IMR-90 (cell line): ENCODE results near the gene HMX3. TPM values are rescaled to one million over a fixed set of nuclear protein-coding genes. Genes with fewer than 3 reads are reported as not detected.
A peak's percentile ranks its signal among the peaks of the same experiment; 100 is the strongest.

Source experiments
- ATAC-seq: fragments of 200-7000 bp; cut with Tn5 transposase; 2 replicates; pipeline ENCODE4 v1.9.1; 2020; ENCODE audit warnings: low read depth, mild to moderate bottlenecking, moderate library complexity
- BruUV-seq: library from RNA; stranded (reverse); fragments of 400-500 nt; replicated peaks from 2 replicates; lab custom pipeline; 2021; lab: Mats Ljungman, UMichigan
- CTCF ChIA-PET: fragments of 300-600 bp; formaldehyde crosslinking; extraction: SDS; loops from one replicate; lab custom pipeline; 2021; ENCODE audit warnings: antibody characterized with exemption; lab: Yijun Ruan, JAX
- POLR2A ChIA-PET: fragments of 300-600 bp; sonication (Branson Sonifier 250); formaldehyde crosslinking; loops from one replicate; lab custom pipeline; 2022; ENCODE audit warnings: antibody characterized with exemption; ENCODE audit not compliant: unreplicated experiment; lab: Charles Lee
- DNase-seq: peaks from one replicate; pipeline ENCODE4 v3.0.0; 2013
- H2AFZ ChIP-seq: replicated peaks from 2 replicates; pipeline ENCODE3; 2013; ENCODE audit warnings: low read length, mild to moderate bottlenecking; ENCODE audit not compliant: poor library complexity
- H2AK5ac ChIP-seq: 2 replicates; pipeline ENCODE4 v1.6.1; 2013; ENCODE audit warnings: low read depth, low read length, inconsistent platforms
- H2AK9ac ChIP-seq: replicated peaks from 2 replicates; pipeline ENCODE3; 2013; ENCODE audit warnings: mild to moderate bottlenecking, low read depth, low read length, moderate library complexity; ENCODE audit not compliant: poor library complexity
- H2BK120ac ChIP-seq: 2 replicates; pipeline ENCODE4 v1.6.1; 2013; ENCODE audit warnings: low read depth, low read length, inconsistent platforms
- H2BK15ac ChIP-seq: 3 replicates; pipeline ENCODE4 v1.6.1; 2013; ENCODE audit warnings: low read depth, low read length, inconsistent platforms
- H2BK20ac ChIP-seq: 2 replicates; pipeline ENCODE4 v1.6.1; 2013; ENCODE audit warnings: low read depth, mild to moderate bottlenecking, inconsistent platforms, low read length, moderate library complexity
- H2BK5ac ChIP-seq: 2 replicates; pipeline ENCODE4 v1.6.1; 2013; ENCODE audit warnings: mild to moderate bottlenecking, low read depth, low read length, inconsistent platforms; ENCODE audit not compliant: poor library complexity, severe bottlenecking
- H3K14ac ChIP-seq: replicated peaks from 2 replicates; pipeline ENCODE4 v1.6.1; 2013; ENCODE audit warnings: low read depth, low read length, inconsistent platforms
- H3K18ac ChIP-seq: 2 replicates; pipeline ENCODE4 v1.6.1; 2013; ENCODE audit warnings: low read depth, low read length, control low read depth
- H3K23ac ChIP-seq: 2 replicates; pipeline ENCODE4 v1.6.1; 2013; ENCODE audit warnings: low read depth, low read length, inconsistent platforms
- H3K27ac ChIP-seq: 2 replicates; pipeline ENCODE4 v1.5.1; 2013; ENCODE audit warnings: mild to moderate bottlenecking, control low read depth, low read length; ENCODE audit not compliant: insufficient read depth
- H3K27me3 ChIP-seq: 2 replicates; pipeline ENCODE4 v1.6.1; 2013; ENCODE audit warnings: low read length; ENCODE audit not compliant: control insufficient read depth, insufficient read depth
- H3K36me3 ChIP-seq: 2 replicates; pipeline ENCODE4 v1.6.1; 2013; ENCODE audit warnings: low read length, mixed read lengths; ENCODE audit not compliant: control insufficient read depth, insufficient read depth
- H3K4ac ChIP-seq: 2 replicates; pipeline ENCODE4 v1.6.1; 2013; ENCODE audit warnings: low read depth, low read length, inconsistent platforms
- H3K4me1 ChIP-seq: 2 replicates; pipeline ENCODE4 v1.6.1; 2013; ENCODE audit warnings: low read length, mixed read lengths; ENCODE audit not compliant: control insufficient read depth, insufficient read depth
- H3K4me2 ChIP-seq: 2 replicates; pipeline ENCODE4 v1.6.1; 2013; ENCODE audit warnings: low read depth, mild to moderate bottlenecking, control low read depth, low read length, moderate library complexity
- H3K4me3 ChIP-seq: 2 replicates; pipeline ENCODE4 v1.5.1; 2013; ENCODE audit warnings: low read depth, mild to moderate bottlenecking, control low read depth, low read length, moderate library complexity; ENCODE audit not compliant: insufficient read depth
- H3K56ac ChIP-seq: 2 replicates; pipeline ENCODE4 v1.6.1; 2013; ENCODE audit warnings: low read length, inconsistent platforms; ENCODE audit not compliant: insufficient read depth; ENCODE audit errors: extremely low read depth
- H3K79me1 ChIP-seq, 2 experiments: 2 replicates each; pipeline ENCODE4 v1.6.1; 2013; ENCODE audit warnings: low read length in 2 of 2, inconsistent platforms in 1 of 2, low read depth in 1 of 2
- H3K9ac ChIP-seq: 2 replicates; pipeline ENCODE4 v1.6.1; 2013; ENCODE audit warnings: low read depth, low read length, control low read depth
- H3K9me1 ChIP-seq: 2 replicates; pipeline ENCODE4 v1.6.1; 2013; ENCODE audit warnings: low read length, inconsistent platforms; ENCODE audit not compliant: insufficient read depth
- H3K9me3 ChIP-seq: 2 replicates; pipeline ENCODE4 v1.6.1; 2013; ENCODE audit warnings: low read length; ENCODE audit not compliant: control insufficient read depth, insufficient read depth
- H4K20me1 ChIP-seq: 2 replicates; pipeline ENCODE4 v1.6.1; 2013; ENCODE audit warnings: low read length, inconsistent platforms; ENCODE audit not compliant: insufficient read depth
- H4K5ac ChIP-seq: 2 replicates; pipeline ENCODE4 v1.6.1; 2013; ENCODE audit warnings: mild to moderate bottlenecking, low read depth, low read length, control low read depth
- H4K8ac ChIP-seq, 2 experiments: 2 replicates each; pipeline ENCODE4 v1.6.1; 2013; ENCODE audit warnings: low read depth in 2 of 2, low read length in 2 of 2, control low read depth in 1 of 2, inconsistent platforms in 1 of 2
- H4K91ac ChIP-seq: 2 replicates; pipeline ENCODE4 v1.6.1; 2013; ENCODE audit warnings: low read depth, low read length, inconsistent platforms; ENCODE audit not compliant: insufficient read depth
- BHLHE40 ChIP-seq: fragments of 150-350 bp; IDR thresholded peaks from 2 replicates; pipeline ENCODE4 v1.6.1; 2016; ENCODE audit warnings: mild to moderate bottlenecking, low read depth, low read length
- CEBPB ChIP-seq: IDR thresholded peaks from 2 replicates; pipeline ENCODE4 v1.6.1; 2012; ENCODE audit warnings: low read depth, low read length, improper control_type of control experiment
- CHD1 ChIP-seq: IDR thresholded peaks from 2 replicates; pipeline ENCODE4 v1.6.1; 2012; ENCODE audit warnings: low read depth, low read length, improper control_type of control experiment
- CTCF ChIP-seq: conservative IDR thresholded peaks from 2 replicates; pipeline ENCODE4 v1.5.1; 2012; ENCODE audit warnings: mild to moderate bottlenecking, low read depth, low read length, improper control_type of control experiment
- ELK1 ChIP-seq: fragments of 150-350 bp; IDR thresholded peaks from 2 replicates; pipeline ENCODE4 v1.6.1; 2016; ENCODE audit warnings: low read depth, mild to moderate bottlenecking, low read length, moderate library complexity, borderline replicate concordance
- FOS ChIP-seq: fragments of 150-350 bp; IDR thresholded peaks from 2 replicates; pipeline ENCODE4 v1.6.1; 2016; ENCODE audit warnings: low read depth, low read length
- MAFK ChIP-seq: IDR thresholded peaks from 2 replicates; pipeline ENCODE4 v1.6.1; 2012; ENCODE audit warnings: low read depth, low read length, improper control_type of control experiment
- MXI1 ChIP-seq: IDR thresholded peaks from 2 replicates; pipeline ENCODE4 v1.6.1; 2012; ENCODE audit warnings: low read depth, mild to moderate bottlenecking, low read length, moderate library complexity, borderline replicate concordance
- NFE2L2 ChIP-seq: fragments of 150-350 bp; IDR thresholded peaks from 2 replicates; pipeline ENCODE4 v1.6.1; 2016; ENCODE audit warnings: low read depth, mild to moderate bottlenecking, low read length
- POLR2A ChIP-seq: IDR thresholded peaks from 2 replicates; pipeline ENCODE4 v1.6.1; 2012; ENCODE audit warnings: mild to moderate bottlenecking, low read depth, low read length
- RAD21 ChIP-seq: IDR thresholded peaks from 2 replicates; pipeline ENCODE4 v1.6.1; 2012; ENCODE audit warnings: low read length, improper control_type of control experiment
- RCOR1 ChIP-seq: IDR thresholded peaks from 2 replicates; pipeline ENCODE4 v1.6.1; 2012; ENCODE audit warnings: mild to moderate bottlenecking, low read length, improper control_type of control experiment; ENCODE audit not compliant: insufficient replicate concordance
- RFX5 ChIP-seq: IDR thresholded peaks from 2 replicates; pipeline ENCODE4 v1.8.0; 2012; ENCODE audit warnings: low read depth, mild to moderate bottlenecking, low read length, moderate library complexity
- SMC3 ChIP-seq: fragments of 150-350 bp; IDR thresholded peaks from 2 replicates; pipeline ENCODE4 v1.6.1; 2016; ENCODE audit warnings: low read depth, mild to moderate bottlenecking, antibody characterized with exemption, low read length, moderate library complexity
- USF2 ChIP-seq: fragments of 150-350 bp; IDR thresholded peaks from 2 replicates; pipeline ENCODE4 v1.6.1; 2017; ENCODE audit warnings: mild to moderate bottlenecking, antibody characterized with exemption, low read length, low read depth
- WGBS, 2 experiments: methylation state at CpG; one replicate each; pipeline versions ENCODE4 v1.1.5 to v1.1.7; 2013; ENCODE audit warnings: missing lambda C conversion rate in 2 of 2; ENCODE audit not compliant: insufficient read length in 1 of 2; ENCODE audit errors: extremely low coverage in 2 of 2; 5-methylcytosine and 5-hydroxymethylcytosine counted together
- dilution Hi-C: fragments of 300-500 bp; cut with HindIII; formaldehyde crosslinking; loops from one replicate; pipeline ENCODE4 v1.14.3; 2018; ENCODE audit warnings: low sequenced_read_pairs; ENCODE audit not compliant: unreplicated experiment
- in situ Hi-C: fragments of 300-500 bp; cut with MboI; formaldehyde crosslinking; loops from 3 replicates; pipeline ENCODE4 v1.14.3; 2019; ENCODE audit warnings: low sequenced_read_pairs, inconsistent platforms, mixed read lengths
- intact Hi-C: fragments of 100-400 bp; cut with micrococcal nuclease; formaldehyde crosslinking; loops from 2 replicates; pipeline ENCODE4 v1.10.0; 2022
- polyA plus RNA-seq, 3 experiments: library from polyadenylated mRNA; depleted of rRNA; stranded (reverse); fragments of >200 nt; gene quantifications; 2 replicates each; pipeline ENCODE4 v1.2.3, GENCODE V29; 2012; ENCODE audit warnings: low replicate concordance in 1 of 3
- total RNA-seq: library from RNA; depleted of rRNA; stranded (reverse); fragments of >200 nt; gene quantifications from 2 replicates; pipeline ENCODE4 v1.2.3, GENCODE V29; 2012

HMX3 gene
- total and polyA plus RNA-seq, 2 of the 4 experiments (the other 2 are of a cell fraction) = not detected

- Histone ChIP-seq H2BK120ac (no peak overlapping the region), H4K5ac (no peak overlapping the region), H2AFZ (peak overlapping the region; percentile 89), H2BK20ac (no peak overlapping the region), H3K9ac (no peak overlapping the region), H4K91ac (no peak overlapping the region), H3K4me1 (peaks cover 2% of the 10 kb centered on the region; the same call in 1 of the 2 replicates), H2BK15ac (no peak overlapping the region), H3K4ac (no peak overlapping the region), H2AK5ac (no peak overlapping the region), H3K36me3 (no peaks in the 10 kb centered on the region), H3K9me3 (no peaks in the 10 kb centered on the region; the same call in 1 of the 2 replicates), H3K14ac (no peak overlapping the region), H3K79me1 (no peaks in the 10 kb centered on the region), H2AK9ac (no peak overlapping the region), H3K27ac (no peak overlapping the region), H3K56ac (no peak overlapping the region), H2BK5ac (no peak overlapping the region), H3K18ac (no peak overlapping the region), H3K4me3 (no peak overlapping the region), H3K23ac (no peak overlapping the region), H3K27me3 (peaks cover 79% of the 10 kb centered on the region), H4K20me1 (0 out of 2 replicates have a peak, but pooled peaks cover 3% of the 10 kb centered on the region), H3K9me1 (no peaks in the 10 kb centered on the region), H3K4me2 (no peak overlapping the region), H4K8ac (no peak overlapping the region)
- BruUV-seq = no TSS peak
- DNase-seq (no peak), ATAC-seq (no peak)
- ChIA-PET POLR2A (no interaction called here), CTCF (interaction anchor here (0.9 to 1.1 kb wide), 3 partner anchors 9 to 13 kb away, joined by 3 to 5 read pairs (median 3); no protein-coding TSS in a partner anchor)
- dilution Hi-C loops = no loop called here
- intact Hi-C loops = loop anchor here (1.0 to 2.0 kb wide), 3 partner anchors 89 to 1256 kb away; no protein-coding TSS in a partner anchor
- in situ Hi-C loops = loop anchor here (5.0 to 25.0 kb wide), 3 partner anchors 419 to 1254 kb away; no protein-coding TSS in a partner anchor
- WGBS, 2 experiments = 5% methylated on average over 8 of the region's 40 CpGs; no CpG with 5 or more reads in 1 of the 2 experiments
- TF ChIP-seq RCOR1 (no peak), CEBPB (no peak), MAFK (no peak), SMC3 (no peak), RFX5 (no peak), CTCF (no peak), ELK1 (no peak), RAD21 (no peak), BHLHE40 (no peak), MXI1 (no peak), USF2 (no peak), POLR2A (no peak), NFE2L2 (no peak), FOS (no peak), CHD1 (no peak)
These were observed 2.0 kb upstream of the HMX3 start for GRCh38 chr10:123133541-123134342.
